GM12878 (cell line): Measurements from ENCODE around the gene STOML2. TPM values are rescaled to one million over a fixed set of nuclear protein-coding genes. Genes with fewer than 3 reads are reported as not detected.

Experiments
- ATAC-seq: fragments of 200-7000 bp; cut with Tn5 transposase; 3 replicates; pipeline ENCODE4 v1.9.1; 2020; ENCODE audit warnings: mild to moderate bottlenecking, moderate library complexity
- BruUV-seq: library from RNA; stranded (reverse); fragments of 400-500 nt; replicated peaks from 2 replicates; lab custom pipeline; 2021; lab: Mats Ljungman, UMichigan
- CTCF ChIA-PET: fragments of 300-600 bp; sonication (Branson Sonifier 250); formaldehyde crosslinking; extraction: SDS; loops from one replicate; lab custom pipeline; 2021; ENCODE audit warnings: inconsistent platforms; lab: Yijun Ruan, JAX
- POLR2A ChIA-PET: fragments of 350-600 bp; formaldehyde crosslinking; extraction: SDS; loops from one replicate; lab custom pipeline; 2021; ENCODE audit warnings: inconsistent platforms; lab: Charles Lee
- RAD21 ChIA-PET: fragments of 300-600 bp; sonication (Branson Sonifier 250); formaldehyde crosslinking; loops from one replicate; lab custom pipeline; 2023; ENCODE audit warnings: antibody characterized with exemption; ENCODE audit not compliant: unreplicated experiment; lab: Charles Lee
- SMC1A ChIA-PET: fragments of 300-600 bp; sonication (Branson Sonifier 250); formaldehyde crosslinking; loops from one replicate; lab custom pipeline; 2023; ENCODE audit not compliant: unreplicated experiment, uncharacterized antibody; lab: Charles Lee
- DNase-seq: peaks from one replicate; pipeline ENCODE4 v3.0.0-alpha.2; 2011; ENCODE audit warnings: low read depth, low spot score
- FAIRE-seq: peaks from 3 replicates; lab custom pipeline; 2011; peaks lifted over from hg19 to GRCh38; lab: Jason Lieb, UNC
- H2AFZ ChIP-seq: 2 replicates; pipeline ENCODE4 v1.6.0; 2011; ENCODE audit warnings: low read depth, low read length, control low read depth; ENCODE audit not compliant: control insufficient read depth
- H3K27ac ChIP-seq: 2 replicates; pipeline ENCODE4 v1.5.1; 2011; ENCODE audit warnings: control low read depth; ENCODE audit not compliant: control insufficient read depth, insufficient read depth
- H3K27me3 ChIP-seq, 2 experiments: replicated peaks in 1 of 2; 2 replicates each; pipeline versions ENCODE4 v1.6.0 to v1.6.1; 2011; ENCODE audit warnings: low read length in 1 of 2; ENCODE audit not compliant: control insufficient read depth in 2 of 2, insufficient read depth in 2 of 2
- H3K36me3 ChIP-seq, 2 experiments: 2 replicates each; pipeline ENCODE4 v1.5.1; 2011; ENCODE audit warnings: low read length in 1 of 2; ENCODE audit not compliant: control insufficient read depth in 2 of 2, insufficient read depth in 2 of 2
- H3K4me1 ChIP-seq: 2 replicates; pipeline ENCODE4 v1.6.1; 2011; ENCODE audit warnings: mild to moderate bottlenecking, low read length, moderate library complexity, mixed read lengths; ENCODE audit not compliant: control insufficient read depth, insufficient read depth
- H3K4me2 ChIP-seq: 2 replicates; pipeline ENCODE4 v1.6.0; 2011; ENCODE audit warnings: control low read depth; ENCODE audit not compliant: control insufficient read depth, insufficient read depth
- H3K4me3 ChIP-seq: fragments of 200-600 bp; sonication (generic); 2 replicates; pipeline ENCODE4 v1.5.1; 2016
- H3K79me2 ChIP-seq: 2 replicates; pipeline ENCODE4 v1.6.0; 2011; ENCODE audit warnings: low read length; ENCODE audit not compliant: control insufficient read depth, insufficient read depth
- H3K9ac ChIP-seq: 2 replicates; pipeline ENCODE4 v1.8.0; 2011; ENCODE audit warnings: low read length, control low read depth, mixed read lengths; ENCODE audit not compliant: control insufficient read depth, insufficient read depth
- H3K9me3 ChIP-seq: replicated peaks from 3 replicates; pipeline ENCODE4 v1.5.1; 2011; ENCODE audit warnings: mild to moderate bottlenecking, low read length; ENCODE audit not compliant: control insufficient read depth, insufficient read depth
- H4K20me1 ChIP-seq: 2 replicates; pipeline ENCODE4 v1.6.0; 2011; ENCODE audit not compliant: control insufficient read depth, insufficient read depth
- BMI1 ChIP-seq: fragments of 450-650 bp; IDR thresholded peaks from 2 replicates; pipeline ENCODE4 v1.6.1; 2016; ENCODE audit warnings: mild to moderate bottlenecking, moderate library complexity, borderline replicate concordance
- EZH2 ChIP-seq: IDR thresholded peaks from 2 replicates; pipeline ENCODE4 v1.6.1; 2012; ENCODE audit warnings: low read depth, mild to moderate bottlenecking, control low read depth, inconsistent platforms, low read length, borderline replicate concordance; ENCODE audit not compliant: control insufficient read depth
- IKZF2 ChIP-seq, 2 experiments: fragments of 450-650 bp; IDR thresholded peaks; 2 replicates each; pipeline ENCODE4 v1.6.1; 2017; ENCODE audit warnings: mild to moderate bottlenecking in 2 of 2, moderate library complexity in 2 of 2
- WGBS: methylation state at CpG from one replicate; pipeline ENCODE4 v1.1.6; 2016; ENCODE audit warnings: low lambda C conversion rate; ENCODE audit not compliant: insufficient replicate concordance, insufficient coverage; ENCODE audit errors: missing lambda C conversion rate; 5-methylcytosine and 5-hydroxymethylcytosine counted together
- in situ Hi-C: fragments of 300-500 bp; cut with MboI; formaldehyde crosslinking; loops from 9 replicates; pipeline ENCODE4 v1.14.3; 2018; ENCODE audit warnings: mixed read lengths
- intact Hi-C: fragments of 100-400 bp; cut with micrococcal nuclease; formaldehyde crosslinking; loops from one replicate; pipeline ENCODE4 v1.14.2; 2022; ENCODE audit not compliant: unreplicated experiment
- polyA plus RNA-seq, 11 experiments: library from polyadenylated mRNA; depleted of rRNA in 4 of 11; unstranded in 6 of 11; stranded (reverse) in 5 of 11; fragments of >200 nt; fragmentation: Nextera tagmentation in 4 of 11; fragmentation: Illumina TruSeq in 1 of 11; extraction: Ambion mirVana in 4 of 11; extraction: Trizol in 1 of 11; gene quantifications; 1 replicate in 1 of 11; 2 replicates in 10 of 11; pipeline versions ENCODE4 v1.2.1 to v1.2.3, GENCODE V29; 2011 to 2016; ENCODE audit warnings: inconsistent platforms in 2 of 11, missing spikeins in 2 of 11, low read depth in 1 of 11
- total RNA-seq, 4 experiments: library from RNA; depleted of rRNA in 3 of 4; stranded (reverse); fragments of >200 nt in 3 of 4; fragmentation: Illumina TruSeq in 1 of 4; extraction: Trizol in 1 of 4; gene quantifications; 2 replicates each; pipeline versions ENCODE4 v1.2.1 to v1.2.3, GENCODE V29; 2013 to 2021
- TF ChIP-seq, protein P1 (sequence below): fragments of 450-650 bp; IDR thresholded peaks from 2 replicates; pipeline ENCODE4 v1.6.1; 2016; ENCODE audit warnings: mild to moderate bottlenecking

STOML2 gene
- total and polyA plus RNA-seq, 10 of the 15 experiments (the other 5 are each of a cell fraction or from before 2014, with no cell fraction given) = 112 to 284 (median 207) TPM

DNA sequence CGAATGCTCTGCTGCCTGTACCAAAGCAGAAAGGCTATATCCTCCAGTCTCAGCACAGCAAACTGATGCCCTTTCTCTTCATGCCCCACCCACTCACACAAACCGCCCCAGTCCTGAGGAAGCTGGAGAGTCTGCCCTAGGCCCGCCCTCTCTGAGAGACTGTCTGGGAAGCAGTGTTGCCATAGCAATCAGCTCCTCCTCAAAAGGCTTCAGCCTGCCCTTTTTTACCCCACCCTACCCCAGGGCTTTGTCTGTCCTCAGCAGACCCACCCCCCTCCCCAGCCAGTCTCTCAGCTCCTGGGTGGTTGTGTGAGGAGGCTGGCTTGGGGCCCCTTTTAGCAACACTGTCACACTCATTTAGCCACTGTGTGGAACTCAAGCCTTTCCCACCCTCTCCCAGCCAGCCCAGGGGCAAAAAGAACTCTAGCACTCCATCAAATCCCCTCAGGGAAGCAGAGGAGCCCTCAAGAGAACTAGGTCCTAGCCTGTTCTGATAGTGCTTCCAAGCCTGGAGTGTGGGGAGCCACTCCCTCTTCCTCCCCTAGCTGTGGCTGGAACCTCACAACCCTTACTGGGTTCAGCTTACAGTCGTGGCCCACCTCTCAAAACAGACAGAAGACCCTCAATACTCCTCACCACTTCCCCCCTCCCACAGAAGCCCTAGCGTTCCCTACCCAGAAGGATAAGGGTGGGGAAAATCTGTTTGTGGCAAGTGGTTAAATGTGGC is 11.3 kb upstream of the STOML2 start:
- H2AFZ ChIP-seq = peak overlapping the region; percentile 84
- in situ Hi-C loops (no loop called here), intact Hi-C loops (loop anchor here (2.0 to 10.0 kb wide), 5 partner anchors 17 to 701 kb away; partner anchors contain the start of genes CREB3, HINT2, PIGO and SPAG8)
- no peaks in the 10 kb centered on the region for H3K36me3 ChIP-seq
- ChIA-PET POLR2A (interaction anchor here (0.7 to 3.2 kb wide), 9 partner anchors 11 to 617 kb away, joined by 3 to 27 read pairs (median 4); partner anchors contain the start of genes FANCG, PIGO, STOML2 and VCP), SMC1A (interaction anchor here (1.1 to 2.2 kb wide), 6 partner anchors 11 to 129 kb away, joined by 3 to 5 read pairs (median 4); no protein-coding TSS in a partner anchor), CTCF (interaction anchor here (0.7 to 1.5 kb wide), 11 partner anchors 11 to 617 kb away, joined by 3 to 8 read pairs (median 4); partner anchors contain the start of genes ARHGEF39, PIGO, STOML2 and TLN1), RAD21 (interaction anchor here (0.8 to 2.3 kb wide), 8 partner anchors 11 to 1263 kb away, joined by 3 to 8 read pairs (median 5); partner anchors contain the start of genes FANCG, PIGO and STOML2)
- BruUV-seq = no TSS peak
- 21% methylated on average over 5 of the region's 5 CpGs for WGBS
- peak overlapping the region; percentile 71 for H3K9ac ChIP-seq
- peaks cover 30% of the 10 kb centered on the region for H3K4me1 ChIP-seq
- peak overlapping the region; percentile 84 for H3K27ac ChIP-seq
- H3K27me3 ChIP-seq = no peaks in the 10 kb centered on the region
- TF ChIP-seq BMI1 (peak; percentile 50; the same call in 1 of the 2 replicates), IKZF2 (IDR thresholded peaks at IDR 0.05) (0 out of 4 replicates have a peak, but pooled peaks of 1 of the 2 experiments have one; percentile 3), EZH2 (no peak)
- TF ChIP-seq, protein P1, sequence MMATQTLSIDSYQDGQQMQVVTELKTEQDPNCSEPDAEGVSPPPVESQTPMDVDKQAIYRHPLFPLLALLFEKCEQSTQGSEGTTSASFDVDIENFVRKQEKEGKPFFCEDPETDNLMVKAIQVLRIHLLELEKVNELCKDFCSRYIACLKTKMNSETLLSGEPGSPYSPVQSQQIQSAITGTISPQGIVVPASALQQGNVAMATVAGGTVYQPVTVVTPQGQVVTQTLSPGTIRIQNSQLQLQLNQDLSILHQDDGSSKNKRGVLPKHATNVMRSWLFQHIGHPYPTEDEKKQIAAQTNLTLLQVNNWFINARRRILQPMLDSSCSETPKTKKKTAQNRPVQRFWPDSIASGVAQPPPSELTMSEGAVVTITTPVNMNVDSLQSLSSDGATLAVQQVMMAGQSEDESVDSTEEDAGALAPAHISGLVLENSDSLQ = 0 out of 2 replicates have a peak, but pooled peaks have one; percentile 17
- ATAC-seq (peak; percentile 7), FAIRE-seq (no peak), DNase-seq (no peak)
- peaks cover 3% of the 10 kb centered on the region for H3K79me2 ChIP-seq
- H4K20me1 ChIP-seq = no peaks in the 10 kb centered on the region
- peak overlapping the region; percentile 100 for H3K4me2 ChIP-seq
- peak overlapping the region; percentile 96 for H3K4me3 ChIP-seq
- H3K9me3 ChIP-seq = no peaks in the 10 kb centered on the region
